Muscle of leg (tissue), 11 donors: ENCODE measurements around the gene HELZ. TPM values are rescaled to one million over a fixed set of nuclear protein-coding genes. Genes with fewer than 3 reads are reported as not detected.
A peak's percentile ranks its signal among the peaks of the same experiment; 100 is the strongest.

Experiments used
- DNase-seq: peaks from one replicate; pipeline ENCODE4 v3.0.0; 2013
- H3K27ac ChIP-seq: one replicate; pipeline ENCODE4 v1.5.1; 2013; ENCODE audit warnings: mild to moderate bottlenecking, low read length, control low read depth
- H3K27me3 ChIP-seq: one replicate; pipeline ENCODE4 v1.6.1; 2013; ENCODE audit warnings: low read length; ENCODE audit not compliant: control insufficient read depth, insufficient read depth
- H3K36me3 ChIP-seq: one replicate; pipeline ENCODE4 v1.6.1; 2013; ENCODE audit warnings: low read length; ENCODE audit not compliant: control insufficient read depth, insufficient read depth
- H3K4me1 ChIP-seq: one replicate; pipeline ENCODE4 v1.6.1; 2013; ENCODE audit warnings: low read length; ENCODE audit not compliant: control insufficient read depth, insufficient read depth
- H3K4me3 ChIP-seq: one replicate; pipeline ENCODE4 v1.5.1; 2013; ENCODE audit warnings: low read length, control low read depth
- H3K9me3 ChIP-seq: replicated peaks from 2 replicates; pipeline ENCODE4 v1.6.1; 2013; ENCODE audit warnings: low read depth, low read length; ENCODE audit not compliant: control insufficient read depth
- WGBS: methylation state at CpG from one replicate; pipeline ENCODE4 v1.1.5; 2013; ENCODE audit warnings: missing lambda C conversion rate; ENCODE audit not compliant: insufficient coverage; 5-methylcytosine and 5-hydroxymethylcytosine counted together
- polyA plus RNA-seq, 8 donors: library from polyadenylated mRNA; unstranded; fragments of 120-200 nt; gene quantifications; one replicate each; pipeline versions ENCODE4 v1.2.1 to v1.2.3, GENCODE V29; 2013; ENCODE audit warnings: inconsistent platforms in 1 of 8, low replicate concordance in 1 of 8; ENCODE audit not compliant: insufficient read length in 8 of 8, insufficient read depth in 1 of 8
- total RNA-seq: library from RNA; stranded (reverse); fragments of 120-200 nt; gene quantifications from one replicate; pipeline ENCODE4 v1.2.4, GENCODE V29; 2013

The HELZ gene
- total and polyA plus RNA-seq, 9 donors, result 12.6 to 41.5 (median 20.0) TPM

- H3K36me3 ChIP-seq, result peaks cover 23% of the 10 kb centered on the region
- WGBS, result 75% methylated on average over 10 of the region's 10 CpGs
- no peaks in the 10 kb centered on the region for H3K9me3 ChIP-seq
- peak; percentile 17 for DNase-seq
- no peaks in the 10 kb centered on the region for H3K27me3 ChIP-seq
- no peaks in the 10 kb centered on the region for H3K4me1 ChIP-seq
- H3K4me3 ChIP-seq, result no peak overlapping the region
- no peak overlapping the region for H3K27ac ChIP-seq
Observed at GRCh38 chr17:67216578-67217320, 28.2 kb downstream of the HELZ start.

- no peak for DNase-seq
- no peak overlapping the region for H3K4me3 ChIP-seq
- no peaks in the 10 kb centered on the region for H3K4me1 ChIP-seq
- H3K27me3 ChIP-seq, result no peaks in the 10 kb centered on the region
- no peak overlapping the region for H3K27ac ChIP-seq
- H3K36me3 ChIP-seq, result peaks cover 23% of the 10 kb centered on the region
- no peaks in the 10 kb centered on the region for H3K9me3 ChIP-seq
- WGBS, result 89% methylated on average over 7 of the region's 7 CpGs
Observed at GRCh38 chr17:67215991-67216421, 29.0 kb downstream of the HELZ start.

GRCh38 chr17:67212714-67213417, 32.1 kb downstream of the HELZ start:
- no peaks in the 10 kb centered on the region for H3K4me1 ChIP-seq
- no peaks in the 10 kb centered on the region for H3K9me3 ChIP-seq
- no peak overlapping the region for H3K4me3 ChIP-seq
- H3K36me3 ChIP-seq, result peaks cover 22% of the 10 kb centered on the region
- no peaks in the 10 kb centered on the region for H3K27me3 ChIP-seq
- DNase-seq, result peak; percentile 14
- WGBS, result 79% methylated on average over 7 of the region's 9 CpGs
- no peak overlapping the region for H3K27ac ChIP-seq

- Histone ChIP-seq H3K4me1 (no peaks in the 10 kb centered on the region), H3K27ac (no peak overlapping the region), H3K4me3 (no peak overlapping the region), H3K9me3 (no peaks in the 10 kb centered on the region), H3K27me3 (no peaks in the 10 kb centered on the region), H3K36me3 (peaks cover 17% of the 10 kb centered on the region)
- no CpG with 5 or more reads among the region's 5 CpGs for WGBS
- DNase-seq, result no peak
Observed at GRCh38 chr17:67212231-67212630, 32.8 kb downstream of the HELZ start.

- no peak overlapping the region for H3K27ac ChIP-seq
- peaks cover 12% of the 10 kb centered on the region for H3K36me3 ChIP-seq
- 88% methylated on average over 4 of the region's 5 CpGs for WGBS
- no peaks in the 10 kb centered on the region for H3K4me1 ChIP-seq
- DNase-seq, result no peak
- H3K27me3 ChIP-seq, result no peaks in the 10 kb centered on the region
- H3K9me3 ChIP-seq, result no peaks in the 10 kb centered on the region
- H3K4me3 ChIP-seq, result no peak overlapping the region
Observed at GRCh38 chr17:67211742-67212141, 33.3 kb downstream of the HELZ start.

GRCh38 chr17:67210915-67211314, 34.1 kb downstream of the HELZ start:
- Histone ChIP-seq H3K4me1 (no peaks in the 10 kb centered on the region), H3K27me3 (no peaks in the 10 kb centered on the region), H3K36me3 (peaks cover 6% of the 10 kb centered on the region), H3K4me3 (no peak overlapping the region), H3K27ac (no peak overlapping the region), H3K9me3 (no peaks in the 10 kb centered on the region)
- no CpG with 5 or more reads among the region's 2 CpGs for WGBS
- no peak for DNase-seq

GRCh38 chr17:67208232-67208631, 36.8 kb downstream of the HELZ start:
- 71% methylated on average over 1 of the region's 4 CpGs for WGBS
- H3K9me3 ChIP-seq, result no peaks in the 10 kb centered on the region
- peaks cover 2% of the 10 kb centered on the region for H3K36me3 ChIP-seq

GRCh38 chr17:67203818-67204217, 41.2 kb downstream of the HELZ start:
- no peak overlapping the region for H3K4me3 ChIP-seq
- no peaks in the 10 kb centered on the region for H3K9me3 ChIP-seq
- no peaks in the 10 kb centered on the region for H3K27me3 ChIP-seq
- no peak overlapping the region for H3K27ac ChIP-seq
- peaks cover 15% of the 10 kb centered on the region for H3K36me3 ChIP-seq
- no peak for DNase-seq
- H3K4me1 ChIP-seq, result no peaks in the 10 kb centered on the region

More at GRCh38 chr17:67208232-67208631, 36.8 kb downstream of the HELZ start:
- H3K4me1 ChIP-seq, result no peaks in the 10 kb centered on the region
- H3K4me3 ChIP-seq, result no peak overlapping the region
- DNase-seq, result no peak
- no peak overlapping the region for H3K27ac ChIP-seq
- H3K27me3 ChIP-seq, result no peaks in the 10 kb centered on the region

GRCh38 chr17:67202503-67202902, 42.5 kb downstream of the HELZ start:
- Histone ChIP-seq H3K9me3 (no peaks in the 10 kb centered on the region), H3K27me3 (no peaks in the 10 kb centered on the region), H3K4me3 (no peak overlapping the region), H3K36me3 (peaks cover 15% of the 10 kb centered on the region), H3K27ac (no peak overlapping the region), H3K4me1 (no peaks in the 10 kb centered on the region)
- no peak for DNase-seq
- no CpG with 5 or more reads among the region's 1 CpG for WGBS

GRCh38 chr17:67200727-67201301, 44.2 kb downstream of the HELZ start:
- H3K4me1 ChIP-seq, result no peaks in the 10 kb centered on the region
- no peaks in the 10 kb centered on the region for H3K27me3 ChIP-seq
- no peak for DNase-seq
- no peaks in the 10 kb centered on the region for H3K9me3 ChIP-seq
- no peak overlapping the region for H3K4me3 ChIP-seq
- H3K36me3 ChIP-seq, result peaks cover 24% of the 10 kb centered on the region
- WGBS, result 100% methylated on average over 1 of the region's 4 CpGs
- H3K27ac ChIP-seq, result no peak overlapping the region
